ENCODE results near the gene LAMB1. TPM values are rescaled to one million over a fixed set of nuclear protein-coding genes. Genes with fewer than 3 reads are reported as not detected.
A peak's percentile ranks its signal among the peaks of the same experiment; 100 is the strongest.
"Not testable (repeated sequence)": the region's sequence is repeated elsewhere in the genome, so short reads cannot be mapped to it uniquely, and the experiment has no call there.

The LAMB1 gene
- total RNA-seq, 1 donor from 2014 or later, result 60.0 TPM

DNA sequence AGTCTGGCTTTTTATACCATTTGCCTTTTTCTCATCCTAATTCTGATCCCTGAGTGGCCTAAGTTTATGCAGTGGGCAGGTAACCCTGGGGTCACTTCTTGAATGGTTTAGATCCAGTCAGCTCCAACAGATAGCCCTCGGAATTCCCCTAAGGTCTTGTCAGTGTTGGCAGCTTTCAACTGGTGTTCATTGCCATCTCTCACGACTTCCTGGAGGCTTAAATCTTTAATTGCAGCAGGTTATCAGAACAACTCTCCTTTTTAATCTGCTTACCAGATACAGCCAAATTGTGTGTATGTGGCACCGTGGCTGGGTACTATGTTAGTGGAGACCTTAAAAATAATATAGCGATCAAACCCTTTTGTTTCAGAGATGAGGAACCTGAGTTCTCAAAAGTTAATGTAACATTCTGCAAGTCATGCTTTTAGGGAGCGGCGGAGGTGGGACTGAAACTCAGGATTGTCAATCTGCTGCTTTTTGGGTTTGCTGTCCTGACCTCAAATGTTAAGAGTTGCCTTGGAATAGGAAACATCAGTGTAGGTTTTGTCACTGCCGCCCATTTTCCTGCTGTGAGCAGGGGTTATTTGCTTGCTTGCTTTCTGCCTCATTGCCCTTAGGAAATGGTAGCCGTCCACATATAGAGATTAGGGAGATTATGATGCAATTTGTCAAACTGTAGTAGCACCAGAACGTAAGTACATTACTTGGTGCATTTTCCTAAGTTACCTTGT, 111.2 kb downstream of the LAMB1 start:
- Histone ChIP-seq H3K27me3 (ENCODE audit: low read depth) (no peaks in the 10 kb centered on the region), H3K4me1 (peaks cover 64% of the 10 kb centered on the region)

DNA sequence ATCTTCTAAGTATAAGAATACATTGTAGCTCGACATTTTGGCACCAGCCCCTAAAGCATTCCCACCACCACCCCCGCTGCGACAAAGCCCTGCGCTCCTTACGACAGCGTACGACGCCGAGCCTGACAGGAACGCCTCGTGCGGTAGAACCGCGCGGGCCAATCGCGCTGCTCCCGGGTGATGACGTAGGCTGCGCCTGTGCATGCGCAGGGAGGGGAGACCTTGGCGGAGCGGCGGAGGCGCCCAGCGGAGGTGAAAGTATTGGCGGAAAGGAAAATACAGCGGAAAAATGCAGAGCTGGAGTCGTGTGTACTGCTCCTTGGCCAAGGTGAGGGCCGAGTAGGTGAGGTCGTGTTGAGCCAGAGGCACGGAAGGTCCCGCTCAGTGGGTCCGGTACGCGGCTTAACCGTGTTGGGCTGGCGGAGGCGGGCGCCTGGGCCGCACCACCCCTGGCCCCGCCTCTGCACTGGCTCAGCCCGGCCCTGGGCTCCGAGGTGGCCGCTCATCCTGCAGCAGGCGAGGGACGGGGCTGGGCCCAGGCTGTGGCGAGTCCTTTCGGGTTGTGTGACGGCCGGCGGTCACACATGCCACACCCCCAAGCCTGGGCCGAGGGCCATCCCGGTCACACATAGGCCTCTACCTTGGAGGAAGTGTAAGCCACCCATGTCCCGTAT, 111.9 kb downstream of the LAMB1 start, which contains the start of gene DLD:
Gene DLD, plus strand, starts transcription at position 222 of the 674 bp plus-strand sequence. Its CDS starts 68 bp downstream, at position 290.
- peaks cover 27% of the 10 kb centered on the region for H3K36me3 ChIP-seq
- no peaks in the 10 kb centered on the region for H3K9me3 ChIP-seq (replicated peaks)
- H3K27me3 ChIP-seq (ENCODE audit: low read depth), result peaks cover 3% of the 10 kb centered on the region
- intact Hi-C loops (cut with micrococcal nuclease), result no loop called here
- DNase-seq, result peak; percentile 94
- H3K27ac ChIP-seq (replicated peaks), result peak within 1 kb of the TSS; percentile 98
- peak within 1 kb of the TSS; percentile 82 for H3K4me3 ChIP-seq
- TF ChIP-seq CTCF (IDR thresholded peaks at IDR 0.05; ENCODE audit: borderline replicate concordance), result peak; percentile 10
- H3K4me1 ChIP-seq, result peaks cover 58% of the 10 kb centered on the region

More for the DNA sequence above, 111.2 kb downstream of the LAMB1 start:
- H3K4me3 ChIP-seq, result peak overlapping the region; percentile 82
- DNase-seq, result no peak
- intact Hi-C loops (cut with micrococcal nuclease), result no loop called here
- no peaks in the 10 kb centered on the region for H3K9me3 ChIP-seq (replicated peaks)
- no peak for TF ChIP-seq CTCF (IDR thresholded peaks at IDR 0.05; ENCODE audit: borderline replicate concordance)
- peak overlapping the region; percentile 98 for H3K27ac ChIP-seq (replicated peaks)
- H3K36me3 ChIP-seq, result peaks cover 30% of the 10 kb centered on the region

DNA sequence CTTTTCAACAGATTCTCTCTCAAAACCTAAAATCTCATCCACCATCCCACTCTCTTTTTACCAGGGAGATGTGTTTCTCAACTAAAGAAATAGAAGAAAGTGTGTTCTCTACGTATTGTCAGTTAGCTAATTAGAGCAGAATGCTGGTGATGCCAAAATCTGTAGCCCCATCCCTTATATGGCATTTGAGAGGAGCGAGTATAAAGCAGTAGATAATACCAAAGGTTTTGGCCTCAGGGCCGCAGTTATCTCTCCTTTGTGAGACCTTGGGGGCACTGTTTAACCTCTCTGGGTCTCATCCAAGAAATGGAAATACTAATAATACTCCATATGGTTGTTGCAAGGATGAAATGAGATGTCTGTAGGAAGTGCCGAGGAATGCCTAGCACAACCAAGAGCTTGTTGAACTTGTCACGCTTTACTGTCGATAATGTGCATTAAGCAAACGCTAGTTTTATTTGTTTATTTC, 112.4 kb downstream of the LAMB1 start:
- DNase-seq, result no peak
- peaks cover 8% of the 10 kb centered on the region for H3K27me3 ChIP-seq (ENCODE audit: low read depth)
- no peaks in the 10 kb centered on the region for H3K9me3 ChIP-seq (replicated peaks)
- H3K27ac ChIP-seq (replicated peaks), result peak overlapping the region; percentile 98
- intact Hi-C loops (cut with micrococcal nuclease), result no loop called here
- no peak for TF ChIP-seq CTCF (IDR thresholded peaks at IDR 0.05; ENCODE audit: borderline replicate concordance)
- H3K36me3 ChIP-seq, result peaks cover 22% of the 10 kb centered on the region
- H3K4me1 ChIP-seq, result peaks cover 53% of the 10 kb centered on the region
- peak overlapping the region; percentile 82 for H3K4me3 ChIP-seq

- Histone ChIP-seq H3K9me3 (replicated peaks) (no peaks in the 10 kb centered on the region), H3K36me3 (peaks cover 16% of the 10 kb centered on the region), H3K27ac (replicated peaks) (peak overlapping the region; percentile 98), H3K4me3 (peak overlapping the region; percentile 82), H3K4me1 (peaks cover 47% of the 10 kb centered on the region), H3K27me3 (ENCODE audit: low read depth) (peaks cover 8% of the 10 kb centered on the region)
- DNase-seq, result no peak
- no peak for TF ChIP-seq CTCF (IDR thresholded peaks at IDR 0.05; ENCODE audit: borderline replicate concordance)
- intact Hi-C loops (cut with micrococcal nuclease), result no loop called here
These were observed 113.0 kb downstream of the LAMB1 start for GRCh38 chr7:107889992-107890391.

DNA sequence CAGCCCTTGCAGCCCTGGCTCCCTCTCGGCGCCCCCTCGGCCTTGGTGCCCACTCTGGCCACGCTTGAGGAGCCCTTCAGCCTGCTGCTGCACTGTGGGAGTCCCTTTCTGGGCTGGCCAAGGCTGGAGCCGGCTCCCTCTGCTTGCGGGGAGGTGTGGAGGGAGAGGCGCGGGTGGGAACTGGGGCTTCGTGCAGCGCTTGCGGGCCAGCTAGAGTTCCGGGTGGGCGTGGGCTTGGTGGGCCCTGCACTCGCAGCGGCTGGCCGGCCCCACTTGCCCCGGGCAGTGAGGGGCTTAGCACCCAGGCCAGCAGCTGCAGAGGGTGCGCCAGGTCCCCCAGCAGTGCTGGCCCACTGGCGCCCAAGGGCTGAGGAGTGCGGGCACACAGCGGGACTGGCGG, 115.1 kb downstream of the LAMB1 start:
- DNase-seq; H3K36me3 ChIP-seq; H3K4me3 ChIP-seq; H3K9me3 ChIP-seq (replicated peaks); intact Hi-C loops (cut with micrococcal nuclease); H3K27ac ChIP-seq (replicated peaks); H3K27me3 ChIP-seq (ENCODE audit: low read depth): not testable (repeated sequence)
- H3K4me1 ChIP-seq, result peaks cover 26% of the 10 kb centered on the region

Data from left ventricle myocardium inferior (tissue), 1 donor.